Measurements from ENCODE around the gene PFDN4.

Gene PFDN4

GRCh38 chr20:54221353-54221752, 13.5 kb downstream of the PFDN4 start:
- no peaks in the 10 kb centered on the region for H3K79me2 ChIP-seq (ENCODE audit: control insufficient read depth, low read length)
- H3K4me2 ChIP-seq (ENCODE audit: low read length), result no peak overlapping the region
- H3K27me3 ChIP-seq (ENCODE audit: control insufficient read depth, low read length), result 0 out of 2 replicates have a peak, but pooled peaks cover 2% of the 10 kb centered on the region

DNA sequence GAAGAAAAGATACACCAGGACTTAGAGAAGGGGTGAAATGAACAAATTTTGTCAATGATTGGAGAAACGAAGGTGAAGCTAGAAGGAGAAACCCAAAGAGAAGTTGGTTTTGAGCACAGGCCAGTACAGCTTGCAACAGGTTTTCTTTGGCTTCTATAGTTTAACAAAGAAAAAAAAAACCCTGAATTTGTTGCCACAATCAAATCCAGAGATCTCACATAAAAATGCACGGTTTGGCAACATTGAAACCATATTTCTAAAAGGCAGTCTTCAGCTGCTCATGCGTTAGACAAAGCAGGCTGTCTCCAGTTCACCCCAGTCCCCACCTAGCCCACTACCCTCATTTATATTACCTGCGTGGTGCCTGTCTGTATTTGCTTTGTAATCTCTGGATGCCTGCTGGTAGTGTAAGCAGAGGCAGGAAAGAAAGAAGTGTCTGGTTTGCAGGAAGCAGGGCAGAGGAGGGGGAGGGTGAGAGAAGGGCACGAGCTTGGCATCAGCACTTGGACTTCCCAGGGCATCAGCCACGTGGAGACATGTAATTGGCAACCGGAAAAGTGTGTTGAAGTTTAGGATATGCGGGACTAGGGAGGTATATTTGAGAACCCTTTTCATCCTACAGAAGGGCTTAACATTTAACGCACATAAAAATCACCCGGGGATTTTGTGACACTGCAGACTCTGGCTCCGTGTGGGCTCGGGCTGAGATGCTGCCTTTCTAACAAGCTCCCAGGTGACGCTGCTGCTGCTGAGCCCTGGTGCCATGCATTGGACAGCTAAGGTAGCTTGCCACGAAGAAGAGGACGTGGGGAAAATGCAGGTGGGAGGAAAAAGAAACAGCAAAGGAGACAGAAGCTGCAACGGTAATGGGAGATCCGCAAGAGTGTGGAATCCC, 14.4 kb downstream of the PFDN4 start:
- Histone ChIP-seq H3K9me3 (ENCODE audit: control insufficient read depth, insufficient read depth, low read length) (no peaks in the 10 kb centered on the region), H3K27me3 (ENCODE audit: control insufficient read depth, low read length) (0 out of 2 replicates have a peak, but pooled peaks cover 2% of the 10 kb centered on the region), H3K36me3 (ENCODE audit: control insufficient read depth, low read length) (peaks cover 1% of the 10 kb centered on the region), H3K4me3 (ENCODE audit: low read length) (no peak overlapping the region), H3K79me2 (ENCODE audit: control insufficient read depth, low read length) (no peaks in the 10 kb centered on the region), H3K4me2 (ENCODE audit: low read length) (no peak overlapping the region), H3K27ac (ENCODE audit: low read depth, low read length) (no peak overlapping the region), H3K9me2 (replicated peaks; ENCODE audit: control insufficient read depth, low read length) (no peaks in the 10 kb centered on the region), H4K20me1 (ENCODE audit: control insufficient read depth, insufficient read depth, low read depth, low read length) (no peaks in the 10 kb centered on the region), H3K4me1 (ENCODE audit: control insufficient read depth, low read length) (no peaks in the 10 kb centered on the region), H3F3A (ENCODE audit: control insufficient read depth, insufficient read depth) (no peaks in the 10 kb centered on the region; the same call in 1 of the 2 replicates)
- TF ChIP-seq CTCF (IDR thresholded peaks at IDR 0.05; ENCODE audit: low read depth, low read length, poor library complexity, severe bottlenecking), result no peak
- no peak for TF ChIP-seq EZH2phosphoT487 (IDR thresholded peaks at IDR 0.05; ENCODE audit: borderline replicate concordance, low read length)

More at GRCh38 chr20:54221353-54221752, 13.5 kb downstream of the PFDN4 start:
- H3K4me1 ChIP-seq (ENCODE audit: control insufficient read depth, low read length), result no peaks in the 10 kb centered on the region
- TF ChIP-seq EZH2phosphoT487 (IDR thresholded peaks at IDR 0.05; ENCODE audit: borderline replicate concordance, low read length) (no peak), CTCF (IDR thresholded peaks at IDR 0.05; ENCODE audit: low read depth, low read length, poor library complexity, severe bottlenecking) (no peak)
- no peaks in the 10 kb centered on the region for H3K9me2 ChIP-seq (replicated peaks; ENCODE audit: control insufficient read depth, low read length)
- peaks cover 6% of the 10 kb centered on the region for H3K36me3 ChIP-seq (ENCODE audit: control insufficient read depth, low read length)
- no peaks in the 10 kb centered on the region; the same call in 1 of the 2 replicates for H3F3A ChIP-seq (ENCODE audit: control insufficient read depth, insufficient read depth)
- H4K20me1 ChIP-seq (ENCODE audit: control insufficient read depth, insufficient read depth, low read depth, low read length), result no peaks in the 10 kb centered on the region
- no peak overlapping the region for H3K27ac ChIP-seq (ENCODE audit: low read depth, low read length)
- no peaks in the 10 kb centered on the region for H3K9me3 ChIP-seq (ENCODE audit: control insufficient read depth, insufficient read depth, low read length)
- H3K4me3 ChIP-seq (ENCODE audit: low read length), result no peak overlapping the region

DNA sequence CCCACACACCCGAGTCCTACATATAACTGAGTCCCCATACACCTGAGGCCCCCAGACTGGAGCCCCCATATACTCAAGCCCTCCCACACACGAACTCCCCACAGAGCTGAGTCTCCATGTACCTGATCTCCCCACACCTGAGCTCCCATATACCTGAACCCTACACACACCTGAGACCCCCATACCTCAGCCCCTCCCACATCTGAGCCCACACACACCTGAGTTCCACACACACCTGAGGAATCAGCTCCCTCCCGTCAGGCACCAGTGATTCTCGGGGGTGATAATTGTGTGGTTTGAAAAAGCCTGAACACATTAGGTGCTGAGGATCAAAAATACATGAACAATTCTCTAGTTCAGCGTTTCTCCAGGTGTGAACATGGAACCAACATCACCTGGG, 15.4 kb downstream of the PFDN4 start:
- H4K20me1 ChIP-seq (ENCODE audit: control insufficient read depth, insufficient read depth, low read depth, low read length), result no peaks in the 10 kb centered on the region
- no peaks in the 10 kb centered on the region for H3K36me3 ChIP-seq (ENCODE audit: control insufficient read depth, low read length)
- no peak overlapping the region for H3K27ac ChIP-seq (ENCODE audit: low read depth, low read length)
- no peaks in the 10 kb centered on the region for H3K9me3 ChIP-seq (ENCODE audit: control insufficient read depth, insufficient read depth, low read length)
- H3K79me2 ChIP-seq (ENCODE audit: control insufficient read depth, low read length), result no peaks in the 10 kb centered on the region
- no peak overlapping the region for H3K4me3 ChIP-seq (ENCODE audit: low read length)
- H3F3A ChIP-seq (ENCODE audit: control insufficient read depth, insufficient read depth), result no peaks in the 10 kb centered on the region; the same call in 1 of the 2 replicates
- H3K27me3 ChIP-seq (ENCODE audit: control insufficient read depth, low read length), result 0 out of 2 replicates have a peak, but pooled peaks cover 2% of the 10 kb centered on the region
- no peaks in the 10 kb centered on the region for H3K9me2 ChIP-seq (replicated peaks; ENCODE audit: control insufficient read depth, low read length)
- no peak overlapping the region for H3K4me2 ChIP-seq (ENCODE audit: low read length)
- no peaks in the 10 kb centered on the region for H3K4me1 ChIP-seq (ENCODE audit: control insufficient read depth, low read length)
- TF ChIP-seq CTCF (IDR thresholded peaks at IDR 0.05; ENCODE audit: low read depth, low read length, poor library complexity, severe bottlenecking), result no peak
